Measurements from ENCODE around the gene C12orf60.

C12orf60 gene

DNA sequence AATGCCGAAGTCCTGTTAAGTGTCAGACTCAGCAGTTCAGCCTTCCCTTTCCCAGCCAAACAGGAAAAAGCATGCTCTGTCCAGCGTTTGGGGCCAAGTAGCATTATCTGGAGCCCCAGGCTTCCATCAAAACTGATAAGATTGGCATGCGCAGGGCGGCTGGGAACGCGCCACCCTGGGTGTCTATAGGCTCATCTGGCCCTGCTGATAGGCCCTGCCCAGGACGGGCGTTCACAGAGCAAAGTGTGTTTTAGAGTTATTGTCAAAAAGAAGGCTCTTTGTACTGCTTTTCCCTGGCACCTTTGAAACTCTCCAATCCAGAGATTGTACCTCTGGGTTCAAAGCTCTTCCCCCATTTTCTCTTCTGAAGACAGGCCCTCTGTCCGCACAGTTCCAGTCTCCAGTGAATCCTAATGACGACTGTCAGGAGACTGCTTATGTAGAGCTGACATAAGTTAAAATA is 40.0 kb downstream of the C12orf60 start, which contains the start of gene ART4:
TSS of gene ART4 (minus strand) at position 102 of the 463 bp plus-strand sequence. CDS start 413 bp downstream, outside the sequence.
- TF ChIP-seq, protein P1, sequence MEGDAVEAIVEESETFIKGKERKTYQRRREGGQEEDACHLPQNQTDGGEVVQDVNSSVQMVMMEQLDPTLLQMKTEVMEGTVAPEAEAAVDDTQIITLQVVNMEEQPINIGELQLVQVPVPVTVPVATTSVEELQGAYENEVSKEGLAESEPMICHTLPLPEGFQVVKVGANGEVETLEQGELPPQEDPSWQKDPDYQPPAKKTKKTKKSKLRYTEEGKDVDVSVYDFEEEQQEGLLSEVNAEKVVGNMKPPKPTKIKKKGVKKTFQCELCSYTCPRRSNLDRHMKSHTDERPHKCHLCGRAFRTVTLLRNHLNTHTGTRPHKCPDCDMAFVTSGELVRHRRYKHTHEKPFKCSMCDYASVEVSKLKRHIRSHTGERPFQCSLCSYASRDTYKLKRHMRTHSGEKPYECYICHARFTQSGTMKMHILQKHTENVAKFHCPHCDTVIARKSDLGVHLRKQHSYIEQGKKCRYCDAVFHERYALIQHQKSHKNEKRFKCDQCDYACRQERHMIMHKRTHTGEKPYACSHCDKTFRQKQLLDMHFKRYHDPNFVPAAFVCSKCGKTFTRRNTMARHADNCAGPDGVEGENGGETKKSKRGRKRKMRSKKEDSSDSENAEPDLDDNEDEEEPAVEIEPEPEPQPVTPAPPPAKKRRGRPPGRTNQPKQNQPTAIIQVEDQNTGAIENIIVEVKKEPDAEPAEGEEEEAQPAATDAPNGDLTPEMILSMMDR (IDR thresholded peaks at IDR 0.05; ENCODE audit: low read depth, low read length) = no peak
- peak within 1 kb of the TSS in 1 of 2 donors; percentile 24 for H3K4me3 ChIP-seq (replicated peaks in 1 of 2; ENCODE audit: low read depth in 2 of 2, low read length in 2 of 2)
- peak in 1 of 2 donors; percentile 73 for DNase-seq (ENCODE audit: low read depth in 2 of 2)

DNA sequence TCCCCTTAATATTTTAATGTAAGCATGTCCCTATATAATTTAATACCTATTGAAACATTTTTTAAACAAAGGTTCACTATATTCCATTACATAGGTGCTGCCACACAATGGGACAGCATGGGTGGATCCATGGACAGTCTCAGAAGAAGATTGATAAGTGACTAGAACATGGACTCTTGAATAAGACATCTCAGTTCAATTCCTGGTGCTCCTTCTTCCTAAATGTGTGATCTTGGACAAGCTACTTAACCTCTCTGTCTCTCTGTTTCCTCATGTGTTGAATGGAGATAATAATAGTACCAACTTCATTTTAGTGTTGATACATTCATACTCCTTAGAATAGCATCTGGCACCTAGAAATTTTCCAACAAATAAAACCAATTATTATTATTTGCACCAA is 40.9 kb downstream of the C12orf60 start:
- TF ChIP-seq, protein P1 (IDR thresholded peaks at IDR 0.05; ENCODE audit: low read depth, low read length) = no peak
- H3K4me3 ChIP-seq (replicated peaks in 1 of 2; ENCODE audit: low read depth in 2 of 2, low read length in 2 of 2) = no peak overlapping the region
- DNase-seq (ENCODE audit: low read depth in 2 of 2) = no peak

DNA sequence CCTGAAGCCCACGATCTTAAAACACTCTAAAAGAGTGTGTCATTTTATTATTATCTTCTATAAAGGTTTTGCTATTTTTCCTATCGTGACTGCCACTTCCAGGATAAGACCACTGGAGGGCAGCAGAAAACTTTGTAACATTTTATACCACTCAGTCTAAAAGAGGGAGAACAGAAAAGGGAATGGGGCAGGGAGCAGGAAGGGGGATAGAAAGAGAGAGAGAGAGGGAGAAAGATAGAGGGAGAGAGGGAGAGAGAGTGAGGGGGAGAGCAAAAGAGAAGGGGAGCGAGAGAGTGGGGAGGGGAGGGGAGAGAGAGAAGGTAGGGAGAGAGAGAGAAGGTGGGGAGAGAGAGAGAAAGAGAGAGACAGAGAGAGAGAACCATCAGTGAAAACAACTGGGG is 41.9 kb downstream of the C12orf60 start:
- DNase-seq (ENCODE audit: low read depth in 2 of 2) = peak; percentile 80 to 82
- no peak overlapping the region for H3K4me3 ChIP-seq (replicated peaks in 1 of 2; ENCODE audit: low read depth in 2 of 2, low read length in 2 of 2)
- TF ChIP-seq, protein P1 (IDR thresholded peaks at IDR 0.05; ENCODE audit: low read depth, low read length) = peak; percentile 74

DNA sequence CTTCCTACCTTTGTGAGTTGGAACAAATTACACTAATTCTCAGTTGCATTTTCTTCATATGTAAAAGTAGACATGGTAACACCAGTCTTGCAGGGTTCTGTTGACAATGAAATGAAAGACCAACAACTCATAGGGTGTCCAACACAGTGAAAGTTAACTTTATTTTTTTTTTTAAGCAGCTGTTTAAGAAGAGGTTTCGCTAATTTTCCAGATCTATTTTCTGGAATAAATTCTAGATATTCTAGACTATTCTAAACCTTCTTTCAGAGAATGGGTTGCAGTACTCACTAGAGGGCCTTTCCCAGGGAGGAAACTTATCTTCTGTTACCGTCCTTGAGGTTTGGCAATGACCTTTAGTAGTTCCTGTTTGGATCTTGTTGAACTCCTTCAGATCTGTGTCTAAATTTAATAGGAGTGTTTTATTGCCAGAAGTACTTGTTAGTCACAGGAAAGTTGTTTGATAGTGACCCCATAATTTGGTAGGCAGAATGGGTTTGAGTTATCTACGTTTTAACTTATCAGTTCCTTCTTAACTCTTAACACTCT is 42.6 kb downstream of the C12orf60 start:
- TF ChIP-seq, protein P1 (IDR thresholded peaks at IDR 0.05; ENCODE audit: low read depth, low read length) = no peak
- H3K4me3 ChIP-seq (replicated peaks in 1 of 2; ENCODE audit: low read depth in 2 of 2, low read length in 2 of 2) = no peak overlapping the region
- DNase-seq (ENCODE audit: low read depth in 2 of 2) = peak in 1 of 2 donors; percentile 73

DNA sequence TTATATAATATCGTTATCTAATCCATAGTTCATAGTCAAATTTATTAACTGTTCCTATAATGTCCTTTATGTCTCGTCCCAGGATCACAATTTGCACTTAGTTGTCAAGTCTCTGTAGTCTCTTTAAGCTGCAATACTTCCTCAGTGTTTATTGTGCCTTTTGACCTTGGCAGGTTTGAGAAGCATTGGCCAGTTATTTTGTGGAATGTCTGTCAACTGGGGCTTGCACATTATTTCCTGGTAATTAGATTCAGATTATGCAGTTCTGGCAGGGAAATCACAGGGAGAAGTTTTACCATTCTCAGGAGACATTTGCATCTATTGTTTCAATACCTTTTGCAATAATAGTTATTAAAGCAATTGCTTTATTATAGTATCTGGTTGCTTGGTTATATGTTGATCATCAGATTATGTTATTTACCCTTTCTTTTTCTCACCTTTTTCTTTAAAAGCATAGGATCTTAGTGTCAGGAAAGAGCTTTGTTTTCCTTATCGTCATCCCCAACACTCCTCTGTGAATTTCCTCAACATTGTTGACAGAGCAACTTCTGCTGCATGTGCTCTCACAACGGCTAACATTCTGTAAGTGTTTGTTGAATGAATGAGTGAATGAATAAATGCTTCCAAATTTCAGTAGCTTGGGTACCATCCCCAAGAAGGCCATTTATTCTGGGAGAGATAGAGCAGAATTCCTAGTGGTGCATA is 43.6 kb downstream of the C12orf60 start:
- no peak overlapping the region for H3K4me3 ChIP-seq (replicated peaks in 1 of 2; ENCODE audit: low read depth in 2 of 2, low read length in 2 of 2)
- DNase-seq (ENCODE audit: low read depth in 2 of 2) = peak in 1 of 2 donors; percentile 59
- TF ChIP-seq, protein P1 (IDR thresholded peaks at IDR 0.05; ENCODE audit: low read depth, low read length) = no peak

DNA sequence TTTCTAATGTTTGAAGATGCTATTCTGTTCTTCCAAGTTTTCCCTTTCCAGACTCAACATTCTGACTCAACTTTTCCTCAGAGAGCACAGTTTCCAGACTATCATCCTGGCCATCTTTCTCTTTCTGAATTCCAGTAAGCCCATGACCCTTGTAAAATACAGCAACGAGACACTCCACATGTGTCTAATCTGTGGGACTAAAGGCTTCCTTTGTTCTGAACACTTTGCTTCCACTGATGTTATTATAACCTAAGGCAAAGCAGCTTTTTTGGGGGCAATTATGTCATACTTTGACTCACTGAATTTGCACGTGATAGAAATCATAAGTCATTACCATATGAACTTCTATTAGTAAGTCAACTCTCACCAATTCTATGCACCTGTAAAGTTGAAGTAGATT is 46.2 kb downstream of the C12orf60 start:
- DNase-seq (ENCODE audit: low read depth in 2 of 2) = peak; percentile 58 to 74
- TF ChIP-seq, protein P1 (IDR thresholded peaks at IDR 0.05; ENCODE audit: low read depth, low read length) = no peak

More for the DNA sequence above, 46.2 kb downstream of the C12orf60 start:
- H3K4me3 ChIP-seq (replicated peaks in 1 of 2; ENCODE audit: low read depth in 2 of 2, low read length in 2 of 2) = no peak overlapping the region

Data from cardiac fibroblast (primary cell).